CD4-positive, alpha-beta memory T cell (primary cell): ENCODE measurements around the gene ST8SIA2. TPM values are rescaled to one million over a fixed set of nuclear protein-coding genes. Genes with fewer than 3 reads are reported as not detected.

Experiments
- CTCF ChIA-PET: fragments of 350-600 bp; sonication (Branson Sonifier 250); formaldehyde crosslinking; loops from one replicate; lab custom pipeline; 2021; ENCODE audit warnings: inconsistent platforms; ENCODE audit not compliant: partially characterized antibody; lab: Charles Lee
- POLR2A ChIA-PET: fragments of 350-600 bp; sonication (Branson Sonifier 250); formaldehyde crosslinking; loops from one replicate; lab custom pipeline; 2021; ENCODE audit not compliant: partially characterized antibody; lab: Charles Lee
- DNase-seq, 5 donors: peaks; one replicate each; pipeline versions ENCODE4 v3.0.0 to v3.0.0-alpha.2; 2020 to 2022; ENCODE audit warnings: mixed read lengths in 1 of 5
- H3K27ac ChIP-seq: one replicate; pipeline ENCODE4 v1.7.0; 2013; ENCODE audit warnings: low read depth, low read length
- H3K27me3 ChIP-seq: 2 replicates; pipeline ENCODE4 v1.7.0; 2013; ENCODE audit warnings: mild to moderate bottlenecking, low read length, moderate library complexity; ENCODE audit not compliant: insufficient read depth
- H3K36me3 ChIP-seq: 2 replicates; pipeline ENCODE4 v1.7.0; 2013; ENCODE audit warnings: mild to moderate bottlenecking, low read length, moderate library complexity; ENCODE audit not compliant: insufficient read depth
- H3K4me1 ChIP-seq: 2 replicates; pipeline ENCODE4 v1.7.0; 2013; ENCODE audit warnings: mild to moderate bottlenecking, low read length, moderate library complexity; ENCODE audit not compliant: insufficient read depth
- H3K4me3 ChIP-seq, 2 donors: one replicate each; pipeline ENCODE4 v1.7.0; 2013; ENCODE audit warnings: low read length in 2 of 2, mild to moderate bottlenecking in 1 of 2
- H3K9me3 ChIP-seq, 2 donors: one replicate each; pipeline ENCODE4 v1.7.0; 2013; ENCODE audit warnings: low read length in 2 of 2, control low read depth in 1 of 2; ENCODE audit not compliant: control insufficient read depth in 1 of 2
- H3K27ac Mint-ChIP-seq, 7 donors: one replicate each; pipeline ENCODE4 v1.8.0; 2020 to 2021; ENCODE audit warnings: mixed read lengths in 7 of 7, mild to moderate bottlenecking in 6 of 7, inconsistent platforms in 3 of 7, moderate library complexity in 3 of 7
- H3K27me3 Mint-ChIP-seq, 2 donors: one replicate each; pipeline ENCODE4 v1.8.0; 2020 to 2021; ENCODE audit warnings: mixed read lengths in 2 of 2
- H3K36me3 Mint-ChIP-seq, 2 donors: one replicate each; pipeline ENCODE4 v1.8.0; 2020 to 2021; ENCODE audit warnings: mixed read lengths in 2 of 2, inconsistent platforms in 1 of 2, mild to moderate bottlenecking in 1 of 2
- H3K4me1 Mint-ChIP-seq, 4 donors: one replicate each; pipeline ENCODE4 v1.8.0; 2020 to 2021; ENCODE audit warnings: mixed read lengths in 4 of 4, mild to moderate bottlenecking in 1 of 4
- H3K4me3 Mint-ChIP-seq, 8 donors: one replicate each; pipeline ENCODE4 v1.8.0; 2020 to 2021; ENCODE audit warnings: mixed read lengths in 8 of 8, mild to moderate bottlenecking in 7 of 8, moderate library complexity in 6 of 8, inconsistent platforms in 3 of 8
- H3K9me3 Mint-ChIP-seq, 8 donors: one replicate each; pipeline ENCODE4 v1.8.0; 2020 to 2021; ENCODE audit warnings: mixed read lengths in 8 of 8, mild to moderate bottlenecking in 5 of 8, inconsistent platforms in 3 of 8, moderate library complexity in 1 of 8
- intact Hi-C: fragments of 100-400 bp; cut with micrococcal nuclease; formaldehyde crosslinking; loops from one replicate; pipeline ENCODE4 v1.15.1; 2023
- polyA plus RNA-seq, 2 donors: library from polyadenylated mRNA; unstranded; fragments of 300-500 nt; fragmentation: Illumina TruSeq; gene quantifications; one replicate each; pipeline ENCODE4 v1.2.3, GENCODE V29; 2021
- total RNA-seq, 2 experiments: library from RNA; stranded (reverse); gene quantifications; one replicate each; pipeline ENCODE4 v1.2.3, GENCODE V29; 2021

The ST8SIA2 gene
- total and polyA plus RNA-seq, 4 experiments from 2014 or later = not detected

DNA sequence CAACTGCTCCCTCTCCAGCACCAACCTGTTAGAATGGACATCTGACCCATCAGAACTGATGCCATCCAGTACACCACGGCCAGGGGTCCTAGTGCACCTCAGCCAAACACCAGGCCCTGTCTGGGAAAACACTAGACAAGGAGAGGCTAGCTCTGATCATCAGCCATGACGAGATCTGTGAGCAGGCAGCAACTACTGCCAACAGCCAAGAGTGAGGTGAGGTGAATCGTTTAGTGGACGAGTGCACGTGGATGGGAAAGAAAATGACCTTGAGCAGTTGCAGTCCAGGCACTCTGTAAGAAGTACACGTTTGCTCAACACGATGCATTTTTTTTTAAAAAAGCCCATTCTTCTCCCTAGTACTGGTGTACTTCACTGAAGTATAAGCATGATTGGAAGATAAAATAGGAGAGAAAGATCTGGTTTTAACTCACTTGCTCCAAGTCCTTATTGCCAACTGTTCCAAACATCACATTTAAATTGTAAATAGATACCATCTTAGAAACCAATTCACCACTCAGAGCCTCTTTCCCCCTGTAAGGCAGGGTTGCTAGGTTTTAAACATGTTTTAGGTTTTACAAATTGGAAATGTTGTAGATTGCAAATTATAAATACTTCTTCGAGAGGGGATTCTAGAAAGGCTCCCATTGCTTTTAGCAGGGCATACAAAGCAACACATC, 5.7 kb downstream of the ST8SIA2 start:
- Histone ChIP-seq H3K9me3 (no peaks in the 10 kb centered on the region), H3K27me3 (no peaks in the 10 kb centered on the region), H3K36me3 (no peaks in the 10 kb centered on the region), H3K27ac (no peak overlapping the region), H3K4me3 (no peak overlapping the region), H3K4me1 (no peaks in the 10 kb centered on the region)
- Mint-ChIP-seq H3K9me3 (peaks cover 0 to 3% (median 0%) of the 10 kb centered on the region in 8 donors), H3K4me1 (peaks cover 0 to 6% (median 5%) of the 10 kb centered on the region in 4 donors), H3K27me3 (peaks cover 26 to 45% of the 10 kb centered on the region in 2 donors), H3K4me3 (no peak overlapping the region), H3K27ac (no peak overlapping the region), H3K36me3 (no peaks in the 10 kb centered on the region)
- POLR2A ChIA-PET = no interaction called here
- intact Hi-C loops = no loop called here
- CTCF ChIA-PET = interaction anchor here (1.2 kb wide), 1 partner anchor 10 kb away, joined by 3 read pairs; no protein-coding TSS in a partner anchor
- no peak for DNase-seq

DNA sequence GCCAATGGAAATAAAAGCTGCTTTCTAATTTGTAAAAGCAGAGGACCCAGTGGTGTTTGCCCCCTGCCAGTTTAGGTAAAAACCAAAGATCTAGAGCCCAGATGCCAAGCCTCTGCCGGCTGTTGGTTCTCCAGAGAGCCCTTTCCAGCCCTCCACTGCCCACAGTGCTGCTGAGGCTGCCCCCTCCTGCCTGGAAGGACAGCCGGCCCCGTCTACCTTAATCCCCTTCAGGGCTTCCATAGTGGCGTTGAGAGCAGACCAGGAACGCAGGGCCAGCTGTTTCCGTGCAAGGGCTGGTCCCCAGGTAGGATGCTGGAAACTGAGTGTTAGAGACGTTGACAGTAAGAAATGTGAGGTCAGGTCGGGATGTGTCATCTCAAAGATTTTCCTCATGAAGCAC, 6.9 kb downstream of the ST8SIA2 start:
- Histone ChIP-seq H3K36me3 (no peaks in the 10 kb centered on the region), H3K4me1 (no peaks in the 10 kb centered on the region), H3K27me3 (no peaks in the 10 kb centered on the region), H3K4me3 (no peak overlapping the region), H3K27ac (no peak overlapping the region), H3K9me3 (no peaks in the 10 kb centered on the region)
- Mint-ChIP-seq H3K4me1 (peaks cover 0 to 3% (median under 1%) of the 10 kb centered on the region in 4 donors), H3K4me3 (no peak overlapping the region), H3K27me3 (peaks cover 18 to 42% of the 10 kb centered on the region in 2 donors), H3K9me3 (peaks cover 0 to 3% (median 0%) of the 10 kb centered on the region in 8 donors), H3K27ac (no peak overlapping the region), H3K36me3 (no peaks in the 10 kb centered on the region)
- DNase-seq = no peak
- POLR2A ChIA-PET = no interaction called here
- intact Hi-C loops = no loop called here
- CTCF ChIA-PET = no interaction called here

DNA sequence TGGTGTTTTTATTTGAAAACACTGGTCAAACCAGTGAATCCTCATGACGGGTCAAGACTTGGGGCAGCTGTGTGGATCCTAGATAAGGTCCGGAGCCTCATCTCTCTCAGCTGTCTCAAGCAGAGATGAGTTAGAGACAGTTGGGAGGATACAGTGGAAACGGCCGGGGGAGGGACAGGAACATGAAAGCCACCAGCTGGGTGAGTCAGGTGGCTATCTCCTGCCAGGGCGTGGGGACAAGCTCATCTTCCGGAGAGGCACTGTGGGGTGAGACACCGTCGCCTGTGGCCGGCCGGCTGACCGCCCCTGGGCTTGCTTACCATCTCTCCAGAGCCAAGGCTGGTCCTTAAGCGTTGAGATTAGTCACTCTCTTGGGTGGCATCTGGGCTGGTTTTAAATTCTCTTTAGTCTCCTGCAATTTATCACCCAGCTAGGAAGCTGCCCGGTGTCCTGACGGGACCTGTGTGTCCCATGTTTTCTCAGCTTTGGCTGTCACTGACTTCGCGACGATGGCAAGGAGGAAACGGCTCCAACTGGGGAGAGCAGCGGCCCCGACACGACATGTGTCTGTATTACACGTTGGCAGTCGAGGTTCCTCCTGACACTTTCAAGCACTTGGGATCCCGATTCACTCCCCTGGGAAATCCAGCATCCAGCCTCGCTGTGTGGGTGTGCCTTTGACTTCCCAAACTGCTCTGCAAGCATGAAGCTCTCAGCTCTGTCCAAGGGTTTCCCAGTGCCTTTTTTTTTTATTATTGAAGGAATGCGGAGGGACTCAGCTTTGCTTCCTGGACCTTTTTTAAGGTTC, 7.5 kb downstream of the ST8SIA2 start:
- Mint-ChIP-seq H3K4me1 (no peaks in the 10 kb centered on the region), H3K36me3 (no peaks in the 10 kb centered on the region), H3K27me3 (peaks cover 12 to 36% of the 10 kb centered on the region in 2 donors), H3K4me3 (no peak overlapping the region), H3K27ac (no peak overlapping the region), H3K9me3 (peaks cover 0 to 3% (median 0%) of the 10 kb centered on the region in 8 donors)
- POLR2A ChIA-PET = no interaction called here
- Histone ChIP-seq H3K4me1 (no peaks in the 10 kb centered on the region), H3K36me3 (no peaks in the 10 kb centered on the region), H3K4me3 (no peak overlapping the region), H3K9me3 (no peaks in the 10 kb centered on the region), H3K27ac (no peak overlapping the region), H3K27me3 (no peaks in the 10 kb centered on the region)
- intact Hi-C loops = no loop called here
- CTCF ChIA-PET = no interaction called here
- no peak for DNase-seq

DNA sequence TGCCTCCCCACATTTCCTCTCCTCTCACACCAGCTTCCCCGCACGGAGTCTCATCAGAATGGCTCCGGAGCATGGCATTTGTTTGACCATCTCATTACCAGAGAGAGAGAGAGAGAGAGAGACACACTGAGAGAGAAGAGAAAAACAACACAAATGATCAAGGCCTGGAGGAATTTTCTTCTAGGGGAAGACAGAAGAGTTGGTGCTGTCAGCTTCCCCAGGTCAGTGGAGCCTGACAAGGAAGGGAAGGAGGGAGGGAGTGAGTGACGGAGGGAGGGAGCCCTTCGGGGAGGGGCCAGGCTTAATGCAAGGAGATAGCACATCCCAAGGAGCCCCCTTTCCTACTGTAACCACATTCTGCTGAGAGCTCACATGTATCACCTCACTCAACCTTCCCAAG, 9.1 kb downstream of the ST8SIA2 start:
- no peaks in the 10 kb centered on the region for H3K27me3 ChIP-seq
- Mint-ChIP-seq H3K36me3 (no peaks in the 10 kb centered on the region), H3K4me1 (no peaks in the 10 kb centered on the region), H3K4me3 (no peak overlapping the region), H3K27ac (no peak overlapping the region), H3K9me3 (peaks cover 0 to 2% (median 0%) of the 10 kb centered on the region in 8 donors), H3K27me3 (peaks cover 9 to 32% of the 10 kb centered on the region in 2 donors)
- no peaks in the 10 kb centered on the region for H3K4me1 ChIP-seq
- CTCF ChIA-PET = no interaction called here
- POLR2A ChIA-PET = no interaction called here
- no peak for DNase-seq
- intact Hi-C loops = no loop called here
- no peaks in the 10 kb centered on the region for H3K36me3 ChIP-seq
- no peaks in the 10 kb centered on the region for H3K9me3 ChIP-seq
- H3K4me3 ChIP-seq = no peak overlapping the region
- H3K27ac ChIP-seq = no peak overlapping the region

DNA sequence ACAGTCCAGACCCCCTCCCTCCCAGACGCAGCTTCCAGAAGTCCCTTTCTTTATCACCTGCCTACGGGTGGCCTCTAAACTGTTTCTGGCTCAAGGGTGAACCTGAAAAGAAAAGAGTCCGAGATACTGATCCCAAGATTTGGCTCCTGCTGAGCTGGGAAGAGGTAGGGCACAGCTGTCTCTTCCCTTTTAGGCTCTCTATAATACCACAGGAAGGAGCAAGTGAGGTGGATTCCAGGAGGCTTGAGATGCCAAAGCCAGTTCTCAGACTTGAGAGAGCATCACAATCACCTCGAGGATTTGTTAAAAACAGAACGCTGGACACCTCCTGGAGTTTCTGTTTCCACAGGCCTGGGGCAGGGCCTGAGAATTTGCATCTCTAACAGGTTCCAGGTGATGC, 12.3 kb downstream of the ST8SIA2 start:
- no peaks in the 10 kb centered on the region for H3K36me3 ChIP-seq
- H3K27me3 ChIP-seq = no peaks in the 10 kb centered on the region
- POLR2A ChIA-PET = no interaction called here
- no peak overlapping the region for H3K27ac ChIP-seq
- Mint-ChIP-seq H3K4me3 (no peak overlapping the region), H3K27me3 (peaks cover 5 to 34% of the 10 kb centered on the region in 2 donors), H3K27ac (no peak overlapping the region), H3K4me1 (no peaks in the 10 kb centered on the region), H3K36me3 (no peaks in the 10 kb centered on the region), H3K9me3 (no peaks in the 10 kb centered on the region)
- DNase-seq = no peak
- intact Hi-C loops = no loop called here
- H3K9me3 ChIP-seq = no peaks in the 10 kb centered on the region
- no peaks in the 10 kb centered on the region for H3K4me1 ChIP-seq
- no peak overlapping the region for H3K4me3 ChIP-seq
- CTCF ChIA-PET = no interaction called here

DNA sequence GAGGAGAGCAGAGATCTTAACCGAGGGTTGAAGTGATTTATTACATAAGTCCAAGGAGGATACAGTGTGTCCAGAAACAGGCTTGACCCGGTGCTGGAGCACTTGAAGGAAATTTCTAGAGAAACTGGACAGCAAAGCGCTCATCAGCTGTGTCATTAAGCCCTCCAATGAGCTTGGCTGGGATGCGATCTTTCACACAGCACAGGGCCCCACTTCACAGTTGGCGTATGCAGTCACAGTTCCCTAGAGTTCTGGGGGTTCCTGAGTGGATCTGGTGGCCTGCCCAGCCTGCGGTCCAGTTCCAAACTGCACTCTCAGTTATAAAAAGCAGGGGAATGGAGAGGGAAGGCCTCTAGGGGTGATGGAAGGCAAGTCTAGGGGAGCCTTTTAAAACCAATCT, 13.6 kb downstream of the ST8SIA2 start:
- Histone ChIP-seq H3K4me3 (no peak overlapping the region), H3K27ac (no peak overlapping the region), H3K27me3 (no peaks in the 10 kb centered on the region), H3K36me3 (no peaks in the 10 kb centered on the region), H3K4me1 (no peaks in the 10 kb centered on the region), H3K9me3 (no peaks in the 10 kb centered on the region)
- Mint-ChIP-seq H3K36me3 (no peaks in the 10 kb centered on the region), H3K27ac (no peak overlapping the region), H3K27me3 (peaks cover 5 to 33% of the 10 kb centered on the region in 2 donors), H3K4me1 (no peaks in the 10 kb centered on the region), H3K4me3 (no peak overlapping the region), H3K9me3 (no peaks in the 10 kb centered on the region)
- ChIA-PET CTCF (no interaction called here), POLR2A (no interaction called here)
- no peak for DNase-seq
- intact Hi-C loops = no loop called here

DNA sequence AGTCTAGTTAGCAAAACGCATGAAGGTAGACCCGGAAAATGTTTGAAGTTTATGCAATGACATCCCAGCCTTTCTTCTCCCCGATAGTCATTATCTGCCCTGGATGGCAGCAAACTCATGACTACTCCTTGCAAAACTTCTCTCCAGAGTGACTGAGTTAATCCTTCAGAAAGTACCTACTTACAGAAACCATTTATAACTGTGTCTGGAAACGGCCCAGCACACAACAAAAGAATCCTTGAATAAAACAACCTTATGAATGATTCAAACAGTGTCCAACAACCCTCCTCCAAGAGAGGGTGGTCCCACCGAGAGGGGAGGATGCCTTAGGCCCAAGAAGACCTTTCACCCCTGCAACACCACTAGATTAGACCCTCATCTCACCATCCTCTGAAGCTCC, 14.2 kb downstream of the ST8SIA2 start:
- Mint-ChIP-seq H3K4me3 (no peak overlapping the region), H3K4me1 (no peaks in the 10 kb centered on the region), H3K27ac (no peak overlapping the region), H3K9me3 (no peaks in the 10 kb centered on the region), H3K27me3 (peaks cover 5 to 28% of the 10 kb centered on the region in 2 donors), H3K36me3 (no peaks in the 10 kb centered on the region)
- ChIA-PET POLR2A (no interaction called here), CTCF (no interaction called here)
- no peaks in the 10 kb centered on the region for H3K27me3 ChIP-seq
- H3K36me3 ChIP-seq = no peaks in the 10 kb centered on the region
- intact Hi-C loops = no loop called here
- DNase-seq = no peak
- H3K27ac ChIP-seq = no peak overlapping the region
- no peaks in the 10 kb centered on the region for H3K4me1 ChIP-seq
- H3K9me3 ChIP-seq = no peaks in the 10 kb centered on the region
- H3K4me3 ChIP-seq = no peak overlapping the region
